H1 (cell line): ENCODE results near the gene ATOH8. TPM values are rescaled to one million over a fixed set of nuclear protein-coding genes. Genes with fewer than 3 reads are reported as not detected.

Experiments
- CTCF ChIA-PET: fragments of 300-600 bp; sonication (Branson Sonifier 250); formaldehyde crosslinking; loops from one replicate; lab custom pipeline; 2021; ENCODE audit not compliant: partially characterized antibody; lab: Charles Lee
- POLR2A ChIA-PET: fragments of 300-600 bp; sonication (Branson Sonifier 250); formaldehyde crosslinking; loops from one replicate; lab custom pipeline; 2021; ENCODE audit warnings: inconsistent platforms; ENCODE audit not compliant: partially characterized antibody; lab: Charles Lee
- DNase-seq, 2 experiments: peaks; one replicate each; pipeline versions ENCODE4 v3.0.0 to v3.0.0-alpha.2; 2010 to 2022; ENCODE audit warnings: low spot score in 2 of 2, low read depth in 1 of 2, mixed read lengths in 1 of 2
- FAIRE-seq: peaks from 2 replicates; lab custom pipeline; 2011; peaks lifted over from hg19 to GRCh38; lab: Jason Lieb, UNC
- H2AFZ ChIP-seq: 2 replicates; pipeline ENCODE4 v1.8.1; 2012; ENCODE audit warnings: low read length, inconsistent platforms
- H2AK5ac ChIP-seq: 2 replicates; pipeline ENCODE4 v1.6.1; 2013; ENCODE audit warnings: low read depth, low read length
- H2BK120ac ChIP-seq: replicated peaks from 2 replicates; pipeline ENCODE3; 2013; ENCODE audit warnings: low read depth, low read length, inconsistent platforms
- H2BK12ac ChIP-seq: 2 replicates; pipeline ENCODE4 v1.6.1; 2013; ENCODE audit warnings: low read depth, low read length
- H2BK15ac ChIP-seq: 2 replicates; pipeline ENCODE4 v1.6.1; 2013; ENCODE audit warnings: low read length
- H2BK20ac ChIP-seq: 2 replicates; pipeline ENCODE4 v1.6.1; 2013; ENCODE audit warnings: low read length
- H2BK5ac ChIP-seq: 2 replicates; pipeline ENCODE4 v1.6.1; 2013; ENCODE audit warnings: low read depth, low read length
- H3K14ac ChIP-seq: 2 replicates; pipeline ENCODE4 v1.6.1; 2013; ENCODE audit warnings: inconsistent platforms; ENCODE audit not compliant: insufficient read length
- H3K18ac ChIP-seq: 2 replicates; pipeline ENCODE4 v1.6.1; 2013; ENCODE audit warnings: low read length; ENCODE audit errors: extremely low read depth
- H3K23ac ChIP-seq: 2 replicates; pipeline ENCODE4 v1.6.1; 2013; ENCODE audit warnings: inconsistent platforms; ENCODE audit not compliant: insufficient read length
- H3K23me2 ChIP-seq: 2 replicates; pipeline ENCODE4 v1.6.1; 2013; ENCODE audit warnings: low read depth, low read length
- H3K27ac ChIP-seq: 2 replicates; pipeline ENCODE4 v1.6.1; 2011; ENCODE audit warnings: low read depth, low read length, inconsistent platforms
- H3K27me3 ChIP-seq, 4 experiments: replicated peaks in 1 of 4; 1 replicate in 1 of 4; 2 replicates in 3 of 4; pipeline versions ENCODE4 v1.6.1 to v1.8.1; 2011 to 2013; ENCODE audit warnings: low read length in 3 of 4, mild to moderate bottlenecking in 3 of 4, inconsistent platforms in 2 of 4, mixed read lengths in 2 of 4, moderate library complexity in 1 of 4; ENCODE audit not compliant: control insufficient read depth in 3 of 4, insufficient read depth in 3 of 4; ENCODE audit errors: extremely low read depth in 1 of 4
- H3K36me3 ChIP-seq, 4 experiments: 2 replicates each; pipeline versions ENCODE4 v1.6.1 to v1.8.1; 2011 to 2013; ENCODE audit warnings: mild to moderate bottlenecking in 4 of 4, low read length in 3 of 4, moderate library complexity in 2 of 4, control low read depth in 1 of 4, inconsistent platforms in 1 of 4; ENCODE audit not compliant: insufficient read depth in 4 of 4, control insufficient read depth in 2 of 4
- H3K4ac ChIP-seq: replicated peaks from 2 replicates; pipeline ENCODE3; 2013; ENCODE audit warnings: low read length, low read depth, mixed read lengths, inconsistent platforms; ENCODE audit not compliant: insufficient read length
- H3K4me1 ChIP-seq, 4 experiments: replicated peaks in 1 of 4; 1 replicate in 1 of 4; 2 replicates in 3 of 4; pipeline versions ENCODE4 v1.6.1 to v1.8.1; 2011 to 2013; ENCODE audit warnings: low read length in 3 of 4, inconsistent platforms in 2 of 4, mixed read lengths in 1 of 4; ENCODE audit not compliant: insufficient read depth in 4 of 4, control insufficient read depth in 3 of 4
- H3K4me2 ChIP-seq, 2 experiments: 2 replicates each; pipeline versions ENCODE4 v1.6.1 to v1.8.1; 2011 to 2013; ENCODE audit warnings: low read depth in 2 of 2, low read length in 2 of 2, control low read depth in 1 of 2, inconsistent platforms in 1 of 2, mild to moderate bottlenecking in 1 of 2; ENCODE audit not compliant: insufficient read depth in 1 of 2
- H3K4me3 ChIP-seq, 4 experiments: fragments of 200-600, 300-600 bp in 1 of 4; sonication (generic), shearing (Covaris generic), sonication (Bioruptor Twin) in 1 of 4; 2 replicates each; pipeline versions ENCODE4 v1.5.1 to v1.8.1; 2011 to 2016; ENCODE audit warnings: low read length in 4 of 4, low read depth in 3 of 4, control low read depth in 2 of 4, inconsistent platforms in 2 of 4, mild to moderate bottlenecking in 2 of 4, mixed read lengths in 1 of 4, moderate library complexity in 1 of 4; ENCODE audit not compliant: insufficient read depth in 2 of 4; ENCODE audit errors: extremely low read depth in 1 of 4
- H3K56ac ChIP-seq: replicated peaks from 2 replicates; pipeline ENCODE3; 2013; ENCODE audit warnings: low read depth, mild to moderate bottlenecking, mixed read lengths, low read length, inconsistent platforms; ENCODE audit not compliant: insufficient read length
- H3K79me1 ChIP-seq: 2 replicates; pipeline ENCODE4 v1.6.1; 2013; ENCODE audit warnings: low read depth, low read length, control low read depth
- H3K79me2 ChIP-seq, 2 experiments: 2 replicates each; pipeline versions ENCODE4 v1.6.1 to v1.8.1; 2012 to 2013; ENCODE audit warnings: low read length in 2 of 2, mild to moderate bottlenecking in 2 of 2, inconsistent platforms in 1 of 2; ENCODE audit not compliant: insufficient read depth in 2 of 2, control insufficient read depth in 1 of 2
- H3K9ac ChIP-seq, 4 experiments: replicated peaks in 1 of 4; 1 replicate in 1 of 4; 2 replicates in 3 of 4; pipeline versions ENCODE4 v1.6.1 to v1.8.1; 2011 to 2013; ENCODE audit warnings: low read depth in 3 of 4, low read length in 3 of 4, control low read depth in 2 of 4, mild to moderate bottlenecking in 2 of 4, moderate library complexity in 2 of 4, inconsistent platforms in 1 of 4; ENCODE audit errors: extremely low read depth in 1 of 4
- H3K9me3 ChIP-seq, 2 experiments: 2 replicates each; pipeline versions ENCODE4 v1.6.1 to v1.8.1; 2012 to 2013; ENCODE audit warnings: mild to moderate bottlenecking in 2 of 2, moderate library complexity in 2 of 2, control low read depth in 1 of 2, inconsistent platforms in 1 of 2, low read depth in 1 of 2, low read length in 1 of 2, mixed read lengths in 1 of 2; ENCODE audit not compliant: insufficient read depth in 2 of 2
- H4K20me1 ChIP-seq, 2 experiments: replicated peaks in 1 of 2; 2 replicates each; pipeline versions ENCODE3 to v1.8.1; 2011 to 2013; ENCODE audit warnings: inconsistent platforms in 2 of 2, low read length in 2 of 2, mild to moderate bottlenecking in 1 of 2; ENCODE audit not compliant: insufficient read depth in 2 of 2, control insufficient read depth in 1 of 2
- H4K5ac ChIP-seq: 2 replicates; pipeline ENCODE4 v1.6.1; 2013; ENCODE audit warnings: low read length, low read depth, mixed read lengths, inconsistent platforms; ENCODE audit not compliant: insufficient read length
- H4K8ac ChIP-seq: 2 replicates; pipeline ENCODE4 v1.8.0; 2013; ENCODE audit warnings: mild to moderate bottlenecking, moderate library complexity, low read length, inconsistent platforms; ENCODE audit not compliant: insufficient read depth; ENCODE audit errors: extremely low read depth
- H4K91ac ChIP-seq: replicated peaks from 2 replicates; pipeline ENCODE3; 2013; ENCODE audit warnings: low read length, mixed read lengths, inconsistent platforms; ENCODE audit not compliant: insufficient read length
- ASH2L ChIP-seq: fragments of 200-600, 300-600 bp; sonication (generic); IDR thresholded peaks from one replicate; pipeline ENCODE4 v1.7.1; 2017; ENCODE audit warnings: low read length
- CHD1 ChIP-seq: IDR thresholded peaks from 2 replicates; pipeline ENCODE4 v1.6.1; 2012; ENCODE audit warnings: low read depth, low read length, improper control_type of control experiment
- CHD2 ChIP-seq: IDR thresholded peaks from 2 replicates; pipeline ENCODE4 v1.6.1; 2012; ENCODE audit warnings: low read length, improper control_type of control experiment
- JUND ChIP-seq: IDR thresholded peaks from 2 replicates; pipeline ENCODE4 v1.6.1; 2011; ENCODE audit warnings: mild to moderate bottlenecking, improper control_type of control experiment, low read length
- KDM1A ChIP-seq: fragments of 200-600, 300-600 bp; sonication (generic); IDR thresholded peaks from 2 replicates; pipeline ENCODE4 v1.7.1; 2016; ENCODE audit warnings: mild to moderate bottlenecking, low read length, borderline replicate concordance
- RXRA ChIP-seq: IDR thresholded peaks from 2 replicates; pipeline ENCODE4 v1.6.1; 2011; ENCODE audit warnings: low read depth, mild to moderate bottlenecking, low read length, moderate library complexity; ENCODE audit not compliant: insufficient read depth
- TBP ChIP-seq: IDR thresholded peaks from 2 replicates; pipeline ENCODE4 v1.6.1; 2011; ENCODE audit warnings: low read depth, low read length, improper control_type of control experiment
- whole genome bisulfite sequencing, 2 experiments: shearing (Covaris generic) in 1 of 2; methylation state at CpG; one replicate each; pipeline versions ENCODE4 v1.1.6 to v1.1.7; 2013 to 2015; ENCODE audit warnings: low lambda C conversion rate in 2 of 2, mixed read lengths in 2 of 2, inconsistent platforms in 1 of 2, low coverage in 1 of 2, missing lambda C conversion rate in 1 of 2; ENCODE audit not compliant: insufficient replicate concordance in 2 of 2, insufficient coverage in 1 of 2, insufficient read length in 1 of 2; ENCODE audit errors: extremely low coverage in 1 of 2, missing lambda C conversion rate in 1 of 2; 5-methylcytosine and 5-hydroxymethylcytosine counted together
- polyA plus RNA-seq, 7 experiments: library from polyadenylated mRNA; depleted of rRNA in 3 of 7; stranded (reverse) in 5 of 7; unstranded in 2 of 7; fragments of >200 nt in 5 of 7; fragments of 200-250 nt in 2 of 7; gene quantifications; 1 replicate in 5 of 7; 2 replicates in 1 of 7; 4 replicates in 1 of 7; pipeline versions ENCODE4 v1.2.1 to v1.2.3, GENCODE V29; 2011 to 2013; ENCODE audit warnings: missing spikeins in 2 of 7, mixed read lengths in 2 of 7
- total RNA-seq: library from RNA; stranded (reverse); fragmentation: NEBNext Ultra II Directional; extraction: Animal tissue kit (Norgen Biotek cat#: 25700); gene quantifications from 2 replicates; pipeline ENCODE4 v1.2.1, GENCODE V29; 2021

Gene ATOH8
- total and polyA plus RNA-seq, 2 of the 8 experiments (the other 6 are each of a cell fraction or from before 2014, with no cell fraction given) = 0.50 to 0.53 TPM

DNA sequence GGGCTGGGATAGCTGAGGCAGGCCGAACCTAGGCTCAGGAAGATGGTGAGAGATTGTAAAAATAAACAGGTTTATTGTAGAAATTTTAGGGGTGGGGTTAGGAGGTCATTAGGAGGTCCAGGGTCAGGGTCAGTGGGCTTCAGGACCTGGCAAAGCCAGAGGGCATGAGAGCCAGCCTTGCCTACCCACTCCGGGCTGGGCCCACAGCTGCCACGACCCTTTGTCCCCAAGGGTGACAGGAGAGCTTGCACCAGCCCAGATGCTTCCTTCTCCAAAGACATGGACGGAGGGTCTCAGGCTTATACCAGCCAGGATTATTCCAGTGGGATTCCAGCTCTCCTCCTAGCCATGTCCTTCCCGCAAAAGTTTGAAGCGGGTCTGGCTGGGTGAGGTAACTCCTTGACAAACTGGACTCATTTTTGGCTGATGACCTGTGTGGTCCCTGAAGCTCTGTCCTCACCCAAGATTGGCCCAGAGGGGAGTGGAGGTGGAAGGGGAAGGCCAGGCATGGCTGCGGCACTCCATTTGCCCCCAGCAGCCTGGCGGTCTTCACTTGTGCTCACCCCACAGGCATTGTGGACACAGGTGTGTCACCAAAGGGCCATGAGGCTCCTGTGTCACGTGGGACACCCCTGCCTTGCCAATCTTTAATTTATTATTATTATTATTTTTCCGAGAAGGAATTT lies 23.8 kb upstream of the ATOH8 start:
- 91% methylated on average over 10 of the region's 10 CpGs; no CpG with 5 or more reads in 1 of the 2 experiments for WGBS, 2 experiments
- no peak overlapping the region for H2BK5ac ChIP-seq
- H3K23ac ChIP-seq = no peak overlapping the region
- no peak overlapping the region for H4K91ac ChIP-seq
- H3K56ac ChIP-seq = no peak overlapping the region
- no peak overlapping the region for H3K4me3 ChIP-seq
- H3K4me2 ChIP-seq = no peak overlapping the region
- H4K20me1 ChIP-seq = no peaks in the 10 kb centered on the region
- no peak overlapping the region for H2BK15ac ChIP-seq
- H3K4ac ChIP-seq = no peak overlapping the region
- no peaks in the 10 kb centered on the region for H3K79me2 ChIP-seq
- no peak overlapping the region for H3K18ac ChIP-seq
- H2BK120ac ChIP-seq = no peak overlapping the region
- no peaks in the 10 kb centered on the region for H3K9me3 ChIP-seq
- no peak overlapping the region for H4K5ac ChIP-seq
- POLR2A ChIA-PET = interaction anchor here (1.0 kb wide), 1 partner anchor 10 kb away, joined by 3 read pairs; no protein-coding TSS in a partner anchor
- H2AK5ac ChIP-seq = no peak overlapping the region
- H3K9ac ChIP-seq = no peak overlapping the region
- H4K8ac ChIP-seq = no peak overlapping the region
- no peaks in the 10 kb centered on the region for H3K4me1 ChIP-seq
- CTCF ChIA-PET = interaction anchor here (0.8 to 2.5 kb wide), 29 partner anchors 10 to 350 kb away, joined by 3 to 97 read pairs (median 7); no protein-coding TSS in a partner anchor
- no peak overlapping the region for H2AFZ ChIP-seq
- no peak overlapping the region for H3K14ac ChIP-seq
- H3K36me3 ChIP-seq = no peaks in the 10 kb centered on the region
- H3K27ac ChIP-seq = no peak overlapping the region
- no peaks in the 10 kb centered on the region for H3K27me3 ChIP-seq
- H3K79me1 ChIP-seq = no peaks in the 10 kb centered on the region
- FAIRE-seq (no peak), DNase-seq (no peak)
- H2BK20ac ChIP-seq = no peak overlapping the region
- H2BK12ac ChIP-seq = no peak overlapping the region
- H3K23me2 ChIP-seq = no peaks in the 10 kb centered on the region
- TF ChIP-seq CHD2 = no peak
- TF ChIP-seq TBP = no peak
- TF ChIP-seq JUND = no peak
- TF ChIP-seq KDM1A = no peak
- TF ChIP-seq CHD1 = no peak
- TF ChIP-seq RXRA = no peak
- no peak for TF ChIP-seq ASH2L
